GM12878 (cell line): ENCODE results near the gene ZCCHC9. TPM values are rescaled to one million over a fixed set of nuclear protein-coding genes. Genes with fewer than 3 reads are reported as not detected.

ENCODE experiments used
- ATAC-seq: fragments of 200-7000 bp; cut with Tn5 transposase; 3 replicates; pipeline ENCODE4 v1.9.1; 2020; ENCODE audit warnings: mild to moderate bottlenecking, moderate library complexity
- BruUV-seq: library from RNA; stranded (reverse); fragments of 400-500 nt; replicated peaks from 2 replicates; lab custom pipeline; 2021; lab: Mats Ljungman, UMichigan
- CTCF ChIA-PET: fragments of 300-600 bp; sonication (Branson Sonifier 250); formaldehyde crosslinking; extraction: SDS; loops from one replicate; lab custom pipeline; 2021; ENCODE audit warnings: inconsistent platforms; lab: Yijun Ruan, JAX
- POLR2A ChIA-PET: fragments of 350-600 bp; formaldehyde crosslinking; extraction: SDS; loops from one replicate; lab custom pipeline; 2021; ENCODE audit warnings: inconsistent platforms; lab: Charles Lee
- RAD21 ChIA-PET: fragments of 300-600 bp; sonication (Branson Sonifier 250); formaldehyde crosslinking; loops from one replicate; lab custom pipeline; 2023; ENCODE audit warnings: antibody characterized with exemption; ENCODE audit not compliant: unreplicated experiment; lab: Charles Lee
- SMC1A ChIA-PET: fragments of 300-600 bp; sonication (Branson Sonifier 250); formaldehyde crosslinking; loops from one replicate; lab custom pipeline; 2023; ENCODE audit not compliant: unreplicated experiment, uncharacterized antibody; lab: Charles Lee
- DNase-seq: peaks from one replicate; pipeline ENCODE4 v3.0.0-alpha.2; 2011; ENCODE audit warnings: low read depth, low spot score
- FAIRE-seq: peaks from 3 replicates; lab custom pipeline; 2011; peaks lifted over from hg19 to GRCh38; lab: Jason Lieb, UNC
- H2AFZ ChIP-seq: 2 replicates; pipeline ENCODE4 v1.6.0; 2011; ENCODE audit warnings: low read depth, low read length, control low read depth; ENCODE audit not compliant: control insufficient read depth
- H3K27ac ChIP-seq: 2 replicates; pipeline ENCODE4 v1.5.1; 2011; ENCODE audit warnings: control low read depth; ENCODE audit not compliant: control insufficient read depth, insufficient read depth
- H3K27me3 ChIP-seq, 2 experiments: replicated peaks in 1 of 2; 2 replicates each; pipeline versions ENCODE4 v1.6.0 to v1.6.1; 2011; ENCODE audit warnings: low read length in 1 of 2; ENCODE audit not compliant: control insufficient read depth in 2 of 2, insufficient read depth in 2 of 2
- H3K36me3 ChIP-seq, 2 experiments: 2 replicates each; pipeline ENCODE4 v1.5.1; 2011; ENCODE audit warnings: low read length in 1 of 2; ENCODE audit not compliant: control insufficient read depth in 2 of 2, insufficient read depth in 2 of 2
- H3K4me1 ChIP-seq: 2 replicates; pipeline ENCODE4 v1.6.1; 2011; ENCODE audit warnings: mild to moderate bottlenecking, low read length, moderate library complexity, mixed read lengths; ENCODE audit not compliant: control insufficient read depth, insufficient read depth
- H3K4me2 ChIP-seq: 2 replicates; pipeline ENCODE4 v1.6.0; 2011; ENCODE audit warnings: control low read depth; ENCODE audit not compliant: control insufficient read depth, insufficient read depth
- H3K4me3 ChIP-seq: fragments of 200-600 bp; sonication (generic); 2 replicates; pipeline ENCODE4 v1.5.1; 2016
- H3K79me2 ChIP-seq: 2 replicates; pipeline ENCODE4 v1.6.0; 2011; ENCODE audit warnings: low read length; ENCODE audit not compliant: control insufficient read depth, insufficient read depth
- H3K9ac ChIP-seq: 2 replicates; pipeline ENCODE4 v1.8.0; 2011; ENCODE audit warnings: low read length, control low read depth, mixed read lengths; ENCODE audit not compliant: control insufficient read depth, insufficient read depth
- H3K9me3 ChIP-seq: replicated peaks from 3 replicates; pipeline ENCODE4 v1.5.1; 2011; ENCODE audit warnings: mild to moderate bottlenecking, low read length; ENCODE audit not compliant: control insufficient read depth, insufficient read depth
- H4K20me1 ChIP-seq: 2 replicates; pipeline ENCODE4 v1.6.0; 2011; ENCODE audit not compliant: control insufficient read depth, insufficient read depth
- CREB1 ChIP-seq: IDR thresholded peaks from 2 replicates; pipeline ENCODE4 v1.6.1; 2012; ENCODE audit warnings: low read depth, mild to moderate bottlenecking, inconsistent platforms
- CUX1 ChIP-seq: IDR thresholded peaks from 2 replicates; pipeline ENCODE4 v1.6.1; 2012; ENCODE audit warnings: improper control_type of control experiment, low read depth, low read length; ENCODE audit not compliant: insufficient replicate concordance
- ETV6 ChIP-seq, 2 experiments: fragments of 450-650 bp in 1 of 2; IDR thresholded peaks in 1 of 2; conservative IDR thresholded peaks in 1 of 2; 2 replicates each; pipeline ENCODE4 v1.6.1; 2014; ENCODE audit warnings: antibody characterized with exemption in 1 of 2, borderline replicate concordance in 1 of 2, low read depth in 1 of 2, mild to moderate bottlenecking in 1 of 2, moderate library complexity in 1 of 2
- EZH2 ChIP-seq: IDR thresholded peaks from 2 replicates; pipeline ENCODE4 v1.6.1; 2012; ENCODE audit warnings: low read depth, mild to moderate bottlenecking, control low read depth, inconsistent platforms, low read length, borderline replicate concordance; ENCODE audit not compliant: control insufficient read depth
- HCFC1 ChIP-seq: fragments of 150-350 bp; IDR thresholded peaks from 2 replicates; pipeline ENCODE4 v1.6.1; 2014; ENCODE audit warnings: low read length
- KDM1A ChIP-seq: fragments of 200-600 bp; sonication (generic); IDR thresholded peaks from 2 replicates; pipeline ENCODE4 v1.6.1; 2016; ENCODE audit warnings: borderline replicate concordance
- NBN ChIP-seq: fragments of 450-650 bp; IDR thresholded peaks from 2 replicates; pipeline ENCODE4 v1.6.1; 2016
- NFIC ChIP-seq: IDR thresholded peaks from 2 replicates; pipeline ENCODE4 v1.6.1; 2012; ENCODE audit warnings: low read depth, mild to moderate bottlenecking, inconsistent platforms, low read length, moderate library complexity
- NFYB ChIP-seq: IDR thresholded peaks from 2 replicates; pipeline ENCODE4 v1.6.1; 2011; ENCODE audit warnings: low read depth, mild to moderate bottlenecking, low read length, improper control_type of control experiment, moderate library complexity; ENCODE audit not compliant: insufficient read depth
- NR2F1 ChIP-seq: fragments of 450-650 bp; conservative IDR thresholded peaks from 2 replicates; pipeline ENCODE4 v1.6.1; 2017; ENCODE audit warnings: mild to moderate bottlenecking
- PAX8 ChIP-seq: fragments of 450-650 bp; IDR thresholded peaks from 2 replicates; pipeline ENCODE4 v1.6.1; 2017; ENCODE audit warnings: mild to moderate bottlenecking, moderate library complexity
- ZBTB4 ChIP-seq: fragments of 450-650 bp; formaldehyde crosslinking; IDR thresholded peaks from 2 replicates; pipeline ENCODE4 v1.4.0; 2022; ENCODE audit warnings: mild to moderate bottlenecking, moderate library complexity
- ZZZ3 ChIP-seq: IDR thresholded peaks from 2 replicates; pipeline ENCODE4 v1.6.1; 2011; ENCODE audit warnings: low read depth; ENCODE audit not compliant: control insufficient read depth, insufficient read length
- WGBS: methylation state at CpG from one replicate; pipeline ENCODE4 v1.1.6; 2016; ENCODE audit warnings: low lambda C conversion rate; ENCODE audit not compliant: insufficient replicate concordance, insufficient coverage; ENCODE audit errors: missing lambda C conversion rate; 5-methylcytosine and 5-hydroxymethylcytosine counted together
- in situ Hi-C: fragments of 300-500 bp; cut with MboI; formaldehyde crosslinking; loops from 9 replicates; pipeline ENCODE4 v1.14.3; 2018; ENCODE audit warnings: mixed read lengths
- intact Hi-C: fragments of 100-400 bp; cut with micrococcal nuclease; formaldehyde crosslinking; loops from one replicate; pipeline ENCODE4 v1.14.2; 2022; ENCODE audit not compliant: unreplicated experiment
- polyA plus RNA-seq, 11 experiments: library from polyadenylated mRNA; depleted of rRNA in 4 of 11; unstranded in 6 of 11; stranded (reverse) in 5 of 11; fragments of >200 nt; fragmentation: Nextera tagmentation in 4 of 11; fragmentation: Illumina TruSeq in 1 of 11; extraction: Ambion mirVana in 4 of 11; extraction: Trizol in 1 of 11; gene quantifications; 1 replicate in 1 of 11; 2 replicates in 10 of 11; pipeline versions ENCODE4 v1.2.1 to v1.2.3, GENCODE V29; 2011 to 2016; ENCODE audit warnings: inconsistent platforms in 2 of 11, missing spikeins in 2 of 11, low read depth in 1 of 11
- total RNA-seq, 4 experiments: library from RNA; depleted of rRNA in 3 of 4; stranded (reverse); fragments of >200 nt in 3 of 4; fragmentation: Illumina TruSeq in 1 of 4; extraction: Trizol in 1 of 4; gene quantifications; 2 replicates each; pipeline versions ENCODE4 v1.2.1 to v1.2.3, GENCODE V29; 2013 to 2021

Gene ZCCHC9
- total and polyA plus RNA-seq, 10 of the 15 experiments (the other 5 are each of a cell fraction or from before 2014, with no cell fraction given) = 22.0 to 57.7 (median 34.5) TPM

- POLR2A ChIA-PET = no interaction called here
- CTCF ChIA-PET = no interaction called here
- DNase-seq (no peak), FAIRE-seq (no peak), ATAC-seq (no peak)
- in situ Hi-C loops = no loop called here
- H3K79me2 ChIP-seq = no peaks in the 10 kb centered on the region
- SMC1A ChIA-PET = no interaction called here
- no TSS peak for BruUV-seq
- no peaks in the 10 kb centered on the region; the same call in 2 of the 3 replicates for H3K9me3 ChIP-seq
- intact Hi-C loops = no loop called here
- no peak overlapping the region for H3K4me2 ChIP-seq
- H3K27ac ChIP-seq = no peak overlapping the region
- no peaks in the 10 kb centered on the region for H4K20me1 ChIP-seq
- H3K9ac ChIP-seq = no peak overlapping the region
- H2AFZ ChIP-seq = no peak overlapping the region
- no peak overlapping the region for H3K4me3 ChIP-seq
- H3K4me1 ChIP-seq = no peaks in the 10 kb centered on the region
- 21% methylated on average over 1 of the region's 1 CpG for WGBS
- no peaks in the 10 kb centered on the region for H3K27me3 ChIP-seq
- RAD21 ChIA-PET = no interaction called here
- no peak for TF ChIP-seq NBN
- no peak for TF ChIP-seq ETV6 (conservative IDR thresholded peaks at IDR 0.05 in 1 of 2, IDR thresholded peaks at IDR 0.05 in 1 of 2; ENCODE audit: borderline replicate concordance in 1 of 2, low read depth in 1 of 2)
- no peak for TF ChIP-seq CUX1
- TF ChIP-seq EZH2 = no peak
- no peak for TF ChIP-seq PAX8
- TF ChIP-seq NFYB = no peak
- TF ChIP-seq HCFC1 = no peak
- no peak for TF ChIP-seq NR2F1
- no peak for TF ChIP-seq CREB1
- TF ChIP-seq KDM1A = no peak
- TF ChIP-seq ZZZ3 = no peak
- no peak for TF ChIP-seq NFIC
- TF ChIP-seq ZBTB4 (CRISPR knock-in tag) = no peak
- no peaks in the 10 kb centered on the region for H3K36me3 ChIP-seq
Measured at GRCh38 chr5:81336556-81336955, 35.2 kb downstream of the ZCCHC9 start.
